HFF-Myc (cell line): Measurements from ENCODE around the gene MIA2.
"Not testable (repeated sequence)": the region's sequence is repeated elsewhere in the genome, so short reads cannot be mapped to it uniquely, and the experiment has no call there.

Experiments
- DNase-seq: peaks from one replicate; pipeline ENCODE4 v3.0.0-alpha.2; 2011; ENCODE audit warnings: low read depth; ENCODE audit errors: extremely low read depth
- H3K4me3 ChIP-seq: replicated peaks from 2 replicates; pipeline ENCODE4 v1.5.1; 2011; ENCODE audit warnings: low read depth, mild to moderate bottlenecking, control low read depth, low read length
- CTCF ChIP-seq: IDR thresholded peaks from 2 replicates; pipeline ENCODE4 v1.5.1; 2012; ENCODE audit warnings: mild to moderate bottlenecking, low read depth, low read length, control low read depth; ENCODE audit errors: missing control alignments

MIA2 gene

GRCh38 chr14:39251547-39251946 lies 17.8 kb downstream of the MIA2 start:
- TF ChIP-seq CTCF = no peak
- DNase-seq = no peak
- H3K4me3 ChIP-seq = no peak overlapping the region

- not testable (repeated sequence) for H3K4me3 ChIP-seq, DNase-seq
Measured at GRCh38 chr14:39257388-39257787, 23.7 kb downstream of the MIA2 start.

- H3K4me3 ChIP-seq = no peak overlapping the region
- no peak for DNase-seq
- no peak for TF ChIP-seq CTCF
Measured at GRCh38 chr14:39258782-39259545, 25.2 kb downstream of the MIA2 start.

GRCh38 chr14:39260161-39260560 lies 26.4 kb downstream of the MIA2 start:
- DNase-seq, H3K4me3 ChIP-seq: not testable (repeated sequence)

GRCh38 chr14:39262214-39262613 lies 28.5 kb downstream of the MIA2 start:
- DNase-seq, H3K4me3 ChIP-seq: not testable (repeated sequence)

GRCh38 chr14:39264057-39264456 lies 30.3 kb downstream of the MIA2 start:
- no peak overlapping the region for H3K4me3 ChIP-seq
- no peak for DNase-seq
- TF ChIP-seq CTCF = no peak

GRCh38 chr14:39264558-39264957 lies 30.8 kb downstream of the MIA2 start:
- no peak overlapping the region for H3K4me3 ChIP-seq
- DNase-seq = no peak
- no peak for TF ChIP-seq CTCF

GRCh38 chr14:39265033-39265432 lies 31.3 kb downstream of the MIA2 start:
- DNase-seq = no peak
- no peak overlapping the region for H3K4me3 ChIP-seq
- no peak for TF ChIP-seq CTCF
